ENCODE results near the gene SMYD3.

Gene SMYD3

GRCh38 chr1:245871191-245871590, 635.9 kb downstream of the SMYD3 start:
- H3K27ac ChIP-seq: no peak overlapping the region
- no peak for TF ChIP-seq CTCF (IDR thresholded peaks at IDR 0.05)
- no peak for DNase-seq (ENCODE audit: low spot score)
- H3K4me3 ChIP-seq: no peak overlapping the region

- DNase-seq (ENCODE audit: low spot score): no peak
- TF ChIP-seq CTCF (IDR thresholded peaks at IDR 0.05): no peak
- Histone ChIP-seq H3K4me3 (no peak overlapping the region), H3K27ac (no peak overlapping the region)
These were observed 636.4 kb downstream of the SMYD3 start for GRCh38 chr1:245870698-245871097.

- no peak for DNase-seq (ENCODE audit: low spot score)
- no peak for TF ChIP-seq CTCF (IDR thresholded peaks at IDR 0.05)
- no peak overlapping the region for H3K4me3 ChIP-seq
- no peak overlapping the region for H3K27ac ChIP-seq
These were observed 637.2 kb downstream of the SMYD3 start for GRCh38 chr1:245869847-245870246.

- TF ChIP-seq CTCF (IDR thresholded peaks at IDR 0.05): no peak
- no peak for DNase-seq (ENCODE audit: low spot score)
- Histone ChIP-seq H3K4me3 (no peak overlapping the region), H3K27ac (no peak overlapping the region)
These were observed 639.3 kb downstream of the SMYD3 start for GRCh38 chr1:245867738-245868137.

GRCh38 chr1:245864872-245865271, 642.2 kb downstream of the SMYD3 start:
- no peak overlapping the region for H3K27ac ChIP-seq
- TF ChIP-seq CTCF (IDR thresholded peaks at IDR 0.05): no peak
- DNase-seq (ENCODE audit: low spot score): no peak
- H3K4me3 ChIP-seq: no peak overlapping the region

- no peak overlapping the region for H3K27ac ChIP-seq
- TF ChIP-seq CTCF (IDR thresholded peaks at IDR 0.05): no peak
- no peak overlapping the region for H3K4me3 ChIP-seq
These were observed 643.4 kb downstream of the SMYD3 start for GRCh38 chr1:245863566-245864184.

GRCh38 chr1:245862812-245863540, 644.1 kb downstream of the SMYD3 start:
- Histone ChIP-seq H3K27ac (no peak overlapping the region), H3K4me3 (no peak overlapping the region)
- no peak for DNase-seq (ENCODE audit: low spot score)
- no peak for TF ChIP-seq CTCF (IDR thresholded peaks at IDR 0.05)

More at GRCh38 chr1:245863566-245864184, 643.4 kb downstream of the SMYD3 start:
- DNase-seq (ENCODE audit: low spot score): no peak

All from coronary artery (tissue), 2 donors.